Measurements from ENCODE around the gene APBB2. TPM values are rescaled to one million over a fixed set of nuclear protein-coding genes. Genes with fewer than 3 reads are reported as not detected.

Gene APBB2
- total RNA-seq, 1 experiment from 2014 or later = 17.7 TPM

GRCh38 chr4:40897557-40898203, 316.7 kb downstream of the APBB2 start:
- no peaks in the 10 kb centered on the region for H3K36me3 Mint-ChIP-seq (ENCODE audit: insufficient read depth, unreplicated experiment)
- H3K9me3 Mint-ChIP-seq (ENCODE audit: low read depth, unreplicated experiment) = no peaks in the 10 kb centered on the region
- TF ChIP-seq CTCF (IDR thresholded peaks at IDR 0.05; ENCODE audit: unreplicated experiment) = peak; percentile 38
- no peak overlapping the region for H3K27ac Mint-ChIP-seq (ENCODE audit: unreplicated experiment)
- DNase-seq = peak; percentile 70
- no peaks in the 10 kb centered on the region for H3K27me3 Mint-ChIP-seq (ENCODE audit: unreplicated experiment)
- H3K4me1 Mint-ChIP-seq (ENCODE audit: low read depth, unreplicated experiment) = no peaks in the 10 kb centered on the region
- peak overlapping the region; percentile 32 for H3K4me3 Mint-ChIP-seq (ENCODE audit: low read depth, unreplicated experiment)
- BruUV-seq (replicated peaks) = no TSS peak
- CTCF ChIA-PET = interaction anchor here (0.7 to 1.7 kb wide), 8 partner anchors 11 to 1088 kb away, joined by 3 to 11 read pairs (median 4); no protein-coding TSS in a partner anchor
- intact Hi-C loops (cut with micrococcal nuclease; ENCODE audit: unreplicated experiment) = loop anchor here (2.0 kb wide), 1 partner anchor 161 kb away; no protein-coding TSS in a partner anchor

GRCh38 chr4:40890764-40891163, 323.6 kb downstream of the APBB2 start:
- no peaks in the 10 kb centered on the region for H3K36me3 Mint-ChIP-seq (ENCODE audit: insufficient read depth, unreplicated experiment)
- no TSS peak for BruUV-seq (replicated peaks)
- CTCF ChIA-PET = no interaction called here
- no peaks in the 10 kb centered on the region for H3K4me1 Mint-ChIP-seq (ENCODE audit: low read depth, unreplicated experiment)
- H3K4me3 Mint-ChIP-seq (ENCODE audit: low read depth, unreplicated experiment) = no peak overlapping the region
- no peaks in the 10 kb centered on the region for H3K9me3 Mint-ChIP-seq (ENCODE audit: low read depth, unreplicated experiment)
- intact Hi-C loops (cut with micrococcal nuclease; ENCODE audit: unreplicated experiment) = no loop called here
- no peak overlapping the region for H3K27ac Mint-ChIP-seq (ENCODE audit: unreplicated experiment)
- H3K27me3 Mint-ChIP-seq (ENCODE audit: unreplicated experiment) = no peaks in the 10 kb centered on the region
- TF ChIP-seq CTCF (IDR thresholded peaks at IDR 0.05; ENCODE audit: unreplicated experiment) = no peak
- no peak for DNase-seq

GRCh38 chr4:40890199-40890598, 324.1 kb downstream of the APBB2 start:
- no peak overlapping the region for H3K27ac Mint-ChIP-seq (ENCODE audit: unreplicated experiment)
- DNase-seq = no peak
- no peaks in the 10 kb centered on the region for H3K27me3 Mint-ChIP-seq (ENCODE audit: unreplicated experiment)
- no peaks in the 10 kb centered on the region for H3K36me3 Mint-ChIP-seq (ENCODE audit: insufficient read depth, unreplicated experiment)
- no peak overlapping the region for H3K4me3 Mint-ChIP-seq (ENCODE audit: low read depth, unreplicated experiment)
- H3K9me3 Mint-ChIP-seq (ENCODE audit: low read depth, unreplicated experiment) = no peaks in the 10 kb centered on the region
- no peak for TF ChIP-seq CTCF (IDR thresholded peaks at IDR 0.05; ENCODE audit: unreplicated experiment)
- CTCF ChIA-PET = no interaction called here
- no peaks in the 10 kb centered on the region for H3K4me1 Mint-ChIP-seq (ENCODE audit: low read depth, unreplicated experiment)
- intact Hi-C loops (cut with micrococcal nuclease; ENCODE audit: unreplicated experiment) = no loop called here
- BruUV-seq (replicated peaks) = no TSS peak

GRCh38 chr4:40888933-40889332, 325.4 kb downstream of the APBB2 start:
- TF ChIP-seq CTCF (IDR thresholded peaks at IDR 0.05; ENCODE audit: unreplicated experiment) = no peak
- no peaks in the 10 kb centered on the region for H3K4me1 Mint-ChIP-seq (ENCODE audit: low read depth, unreplicated experiment)
- CTCF ChIA-PET = no interaction called here
- no peak overlapping the region for H3K27ac Mint-ChIP-seq (ENCODE audit: unreplicated experiment)
- intact Hi-C loops (cut with micrococcal nuclease; ENCODE audit: unreplicated experiment) = no loop called here
- no peaks in the 10 kb centered on the region for H3K36me3 Mint-ChIP-seq (ENCODE audit: insufficient read depth, unreplicated experiment)
- no peak overlapping the region for H3K4me3 Mint-ChIP-seq (ENCODE audit: low read depth, unreplicated experiment)
- BruUV-seq (replicated peaks) = no TSS peak
- no peaks in the 10 kb centered on the region for H3K27me3 Mint-ChIP-seq (ENCODE audit: unreplicated experiment)
- no peaks in the 10 kb centered on the region for H3K9me3 Mint-ChIP-seq (ENCODE audit: low read depth, unreplicated experiment)
- no peak for DNase-seq
